HG03097 (cell line): Measurements from ENCODE around the gene FOXA1.

Experiments
- ATAC-seq: cut with Tn5 transposase; IDR thresholded peaks from one replicate; pipeline ENCODE4 v1.9.1; 2021; ENCODE audit not compliant: unreplicated experiment, low FRiP score

The FOXA1 gene

GRCh38 chr14:37594971-37595808, at the start of gene FOXA1, which contains the start of gene TTC6:
Gene FOXA1, minus strand, starts transcription at chr14:37595249. Its CDS starts 277 bp downstream, at chr14:37594972.
Gene TTC6, plus strand, starts transcription at chr14:37595629. Its CDS starts 26,436 bp downstream, at chr14:37622065.
- no peak for ATAC-seq

- no peak for ATAC-seq
These were observed 48.7 kb upstream of the FOXA1 start for GRCh38 chr14:37643701-37644100.

GRCh38 chr14:37642125-37642524, 47.1 kb upstream of the FOXA1 start:
- no peak for ATAC-seq

GRCh38 chr14:37641117-37641516, 46.1 kb upstream of the FOXA1 start:
- no peak for ATAC-seq

GRCh38 chr14:37638599-37638998, 43.5 kb upstream of the FOXA1 start:
- ATAC-seq = no peak

- ATAC-seq = no peak
These were observed 42.3 kb upstream of the FOXA1 start for GRCh38 chr14:37637341-37637740.

GRCh38 chr14:37625597-37626595, 30.8 kb upstream of the FOXA1 start:
- ATAC-seq = no peak

GRCh38 chr14:37623971-37624370, 28.9 kb upstream of the FOXA1 start:
- ATAC-seq = no peak

- ATAC-seq = no peak
These were observed 28.4 kb upstream of the FOXA1 start for GRCh38 chr14:37623426-37623951.

GRCh38 chr14:37622231-37622923, 27.3 kb upstream of the FOXA1 start:
- no peak for ATAC-seq

GRCh38 chr14:37620856-37621255, 25.8 kb upstream of the FOXA1 start:
- no peak for ATAC-seq

- ATAC-seq = no peak
These were observed 23.5 kb upstream of the FOXA1 start for GRCh38 chr14:37618498-37619028.

GRCh38 chr14:37617864-37618365, 22.9 kb upstream of the FOXA1 start:
- ATAC-seq = no peak

GRCh38 chr14:37616853-37617252, 21.8 kb upstream of the FOXA1 start:
- no peak for ATAC-seq

- no peak for ATAC-seq
These were observed 20.7 kb upstream of the FOXA1 start for GRCh38 chr14:37615582-37616289.

- ATAC-seq = no peak
These were observed 16.0 kb upstream of the FOXA1 start for GRCh38 chr14:37610945-37611523.

GRCh38 chr14:37608649-37609048, 13.6 kb upstream of the FOXA1 start:
- ATAC-seq = no peak

GRCh38 chr14:37606678-37607077, 11.6 kb upstream of the FOXA1 start:
- no peak for ATAC-seq

- ATAC-seq = no peak
These were observed 8.7 kb upstream of the FOXA1 start for GRCh38 chr14:37603688-37604251.
